Measurements from ENCODE around the gene IFT22.
"Not testable (repeated sequence)": the region's sequence is repeated elsewhere in the genome, so short reads cannot be mapped to it uniquely, and the experiment has no call there.

Gene IFT22

GRCh38 chr7:101271021-101271420 lies 50.6 kb downstream of the IFT22 start:
- no peak overlapping the region for H3K4me2 ChIP-seq (ENCODE audit: low read depth, low read length, poor library complexity, severe bottlenecking)
- H3K9ac ChIP-seq (ENCODE audit: low read length), result no peak overlapping the region
- no peaks in the 10 kb centered on the region for H3K79me2 ChIP-seq (ENCODE audit: insufficient read depth, low read length)

GRCh38 chr7:101269664-101270063 lies 51.9 kb downstream of the IFT22 start:
- no peaks in the 10 kb centered on the region for H3K9me2 ChIP-seq (replicated peaks; ENCODE audit: insufficient read depth, low read length)
- H3K27ac ChIP-seq (ENCODE audit: low read depth, low read length), result no peak overlapping the region
- no peaks in the 10 kb centered on the region for H4K20me1 ChIP-seq (ENCODE audit: low read depth, low read length)
- H3K4me2 ChIP-seq (ENCODE audit: low read depth, low read length, poor library complexity, severe bottlenecking), result no peak overlapping the region
- no peaks in the 10 kb centered on the region for H3K36me3 ChIP-seq (ENCODE audit: low read length)
- no peak overlapping the region for H3K9ac ChIP-seq (ENCODE audit: low read length)
- H3K27me3 ChIP-seq (ENCODE audit: low read length), result no peaks in the 10 kb centered on the region
- no peak overlapping the region for H2AFZ ChIP-seq (ENCODE audit: low read depth, low read length, severe bottlenecking)
- H3K9me3 ChIP-seq (ENCODE audit: insufficient read depth, low read length), result no peaks in the 10 kb centered on the region
- no peaks in the 10 kb centered on the region for H3K79me2 ChIP-seq (ENCODE audit: insufficient read depth, low read length)
- TF ChIP-seq CTCF (IDR thresholded peaks at IDR 0.05; ENCODE audit: insufficient read depth, low read length, poor library complexity, severe bottlenecking), result no peak
- TF ChIP-seq EZH2phosphoT487 (conservative IDR thresholded peaks at IDR 0.05; ENCODE audit: low read length), result no peak
- H3K4me3 ChIP-seq (ENCODE audit: insufficient read depth, low read length, poor library complexity, severe bottlenecking), result no peak overlapping the region
- no peaks in the 10 kb centered on the region for H3F3A ChIP-seq (ENCODE audit: insufficient read depth)

More at GRCh38 chr7:101271021-101271420, 50.6 kb downstream of the IFT22 start:
- no peaks in the 10 kb centered on the region for H3K27me3 ChIP-seq (ENCODE audit: low read length)
- no peaks in the 10 kb centered on the region for H3K36me3 ChIP-seq (ENCODE audit: low read length)
- no peaks in the 10 kb centered on the region for H3F3A ChIP-seq (ENCODE audit: insufficient read depth)
- H3K4me3 ChIP-seq (ENCODE audit: insufficient read depth, low read length, poor library complexity, severe bottlenecking), result no peak overlapping the region
- TF ChIP-seq EZH2phosphoT487 (conservative IDR thresholded peaks at IDR 0.05; ENCODE audit: low read length) (no peak), CTCF (IDR thresholded peaks at IDR 0.05; ENCODE audit: insufficient read depth, low read length, poor library complexity, severe bottlenecking) (no peak)
- H3K9me3 ChIP-seq (ENCODE audit: insufficient read depth, low read length), result no peaks in the 10 kb centered on the region
- H3K9me2 ChIP-seq (replicated peaks; ENCODE audit: insufficient read depth, low read length), result no peaks in the 10 kb centered on the region
- H3K27ac ChIP-seq (ENCODE audit: low read depth, low read length), result no peak overlapping the region
- H4K20me1 ChIP-seq (ENCODE audit: low read depth, low read length), result no peaks in the 10 kb centered on the region
- no peak overlapping the region for H2AFZ ChIP-seq (ENCODE audit: low read depth, low read length, severe bottlenecking)

GRCh38 chr7:101265622-101266516 lies 55.7 kb downstream of the IFT22 start:
- no peaks in the 10 kb centered on the region for H3K27me3 ChIP-seq (ENCODE audit: low read length)
- H3K36me3 ChIP-seq (ENCODE audit: low read length), result no peaks in the 10 kb centered on the region
- no peak for TF ChIP-seq CTCF (IDR thresholded peaks at IDR 0.05; ENCODE audit: insufficient read depth, low read length, poor library complexity, severe bottlenecking)
- TF ChIP-seq EZH2phosphoT487 (conservative IDR thresholded peaks at IDR 0.05; ENCODE audit: low read length), result no peak
- no peak overlapping the region for H3K9ac ChIP-seq (ENCODE audit: low read length)
- H3K9me3 ChIP-seq (ENCODE audit: insufficient read depth, low read length), result no peaks in the 10 kb centered on the region
- no peak overlapping the region for H2AFZ ChIP-seq (ENCODE audit: low read depth, low read length, severe bottlenecking)
- H3F3A ChIP-seq (ENCODE audit: insufficient read depth), result no peaks in the 10 kb centered on the region
- H4K20me1 ChIP-seq (ENCODE audit: low read depth, low read length), result no peaks in the 10 kb centered on the region
- no peaks in the 10 kb centered on the region for H3K79me2 ChIP-seq (ENCODE audit: insufficient read depth, low read length)
- H3K9me2 ChIP-seq (replicated peaks; ENCODE audit: insufficient read depth, low read length), result no peaks in the 10 kb centered on the region
- H3K4me2 ChIP-seq (ENCODE audit: low read depth, low read length, poor library complexity, severe bottlenecking), result no peak overlapping the region
- no peak overlapping the region for H3K27ac ChIP-seq (ENCODE audit: low read depth, low read length)
- H3K4me3 ChIP-seq (ENCODE audit: insufficient read depth, low read length, poor library complexity, severe bottlenecking), result no peak overlapping the region

GRCh38 chr7:101264102-101264706 lies 57.4 kb downstream of the IFT22 start:
- not testable (repeated sequence) for H3K27me3 ChIP-seq (ENCODE audit: low read length); H3K9ac ChIP-seq (ENCODE audit: low read length); H3K9me2 ChIP-seq (replicated peaks; ENCODE audit: insufficient read depth, low read length); H3K4me2 ChIP-seq (ENCODE audit: low read depth, low read length, poor library complexity, severe bottlenecking); H3K9me3 ChIP-seq (ENCODE audit: insufficient read depth, low read length); H3K36me3 ChIP-seq (ENCODE audit: low read length); H3K27ac ChIP-seq (ENCODE audit: low read depth, low read length); H2AFZ ChIP-seq (ENCODE audit: low read depth, low read length, severe bottlenecking); H3K79me2 ChIP-seq (ENCODE audit: insufficient read depth, low read length); H3K4me3 ChIP-seq (ENCODE audit: insufficient read depth, low read length, poor library complexity, severe bottlenecking); H4K20me1 ChIP-seq (ENCODE audit: low read depth, low read length); H3F3A ChIP-seq (ENCODE audit: insufficient read depth)
